SK-N-SH (cell line): ENCODE results near the gene OSBPL10. TPM values are rescaled to one million over a fixed set of nuclear protein-coding genes. Genes with fewer than 3 reads are reported as not detected.

ENCODE experiments used
- CTCF ChIA-PET: fragments of 300-600, 350-600 bp; formaldehyde crosslinking; extraction: SDS; loops from one replicate; lab custom pipeline; 2021; lab: Yijun Ruan, JAX
- POLR2A ChIA-PET: fragments of 350-600 bp; sonication (Branson Sonifier 250); formaldehyde crosslinking; extraction: SDS; loops from one replicate; lab custom pipeline; 2020; ENCODE audit warnings: antibody characterized with exemption, inconsistent platforms; lab: Yijun Ruan, JAX
- DNase-seq: peaks from one replicate; pipeline ENCODE4 v3.0.0; 2012
- H2AFZ ChIP-seq: fragments of 200-600 bp; sonication (generic); 2 replicates; pipeline ENCODE4 v1.8.1; 2016; ENCODE audit warnings: antibody characterized with exemption, mild to moderate bottlenecking, low read depth
- H3F3A ChIP-seq: fragments of 200-600 bp; sonication (generic); replicated peaks from 2 replicates; pipeline ENCODE3; 2016; ENCODE audit warnings: antibody characterized with exemption, mild to moderate bottlenecking; ENCODE audit not compliant: insufficient read depth
- H3K27ac ChIP-seq, 2 experiments: fragments of 200-500 bp in 1 of 2; fragments of 200-600 bp in 1 of 2; sonication (Bioruptor generic) in 1 of 2; sonication (generic), shearing (Covaris generic) in 1 of 2; 2 replicates each; pipeline versions ENCODE4 v1.5.1 to v1.6.1; 2014 to 2016; ENCODE audit warnings: low read depth in 2 of 2, inconsistent platforms in 1 of 2, low read length in 1 of 2, mild to moderate bottlenecking in 1 of 2, mixed read lengths in 1 of 2
- H3K27me3 ChIP-seq: fragments of 200-600 bp; sonication (generic), shearing (Covaris generic); 2 replicates; pipeline ENCODE4 v1.6.1; 2016; ENCODE audit warnings: mixed run types; ENCODE audit not compliant: insufficient read depth
- H3K36me3 ChIP-seq, 2 experiments: fragments of 200-500 bp in 1 of 2; fragments of 200-600 bp in 1 of 2; sonication (Bioruptor generic) in 1 of 2; sonication (generic) in 1 of 2; replicated peaks in 1 of 2; 2 replicates each; pipeline versions ENCODE3 to v1.5.1; 2014 to 2016; ENCODE audit warnings: low read length in 1 of 2, mild to moderate bottlenecking in 1 of 2; ENCODE audit not compliant: insufficient read depth in 2 of 2, control insufficient read depth in 1 of 2
- H3K4me1 ChIP-seq, 2 experiments: fragments of 200-500 bp in 1 of 2; fragments of 200-600 bp in 1 of 2; sonication (Bioruptor generic) in 1 of 2; sonication (generic), shearing (Covaris generic) in 1 of 2; 2 replicates each; pipeline versions ENCODE4 v1.5.1 to v1.6.1; 2014 to 2016; ENCODE audit warnings: low read depth in 1 of 2, low read length in 1 of 2, mixed run types in 1 of 2; ENCODE audit not compliant: insufficient read depth in 2 of 2, control insufficient read depth in 1 of 2
- H3K4me2 ChIP-seq: fragments of 200-600 bp; sonication (generic), shearing (Covaris generic); 2 replicates; pipeline ENCODE4 v1.6.1; 2017; ENCODE audit warnings: mixed run types
- H3K4me3 ChIP-seq, 2 experiments: fragments of 200-500 bp in 1 of 2; fragments of 200-600 bp in 1 of 2; sonication (Bioruptor generic) in 1 of 2; sonication (generic), shearing (Covaris generic) in 1 of 2; 2 replicates each; pipeline versions ENCODE4 v1.5.1 to v1.8.1; 2014 to 2016; ENCODE audit warnings: low read depth in 2 of 2, inconsistent platforms in 1 of 2, low read length in 1 of 2, mild to moderate bottlenecking in 1 of 2, mixed read lengths in 1 of 2, moderate library complexity in 1 of 2
- H3K79me2 ChIP-seq: fragments of 200-600 bp; sonication (generic); 2 replicates; pipeline ENCODE4 v1.8.1; 2017; ENCODE audit warnings: mild to moderate bottlenecking; ENCODE audit not compliant: insufficient read depth
- H3K9ac ChIP-seq: fragments of 200-600 bp; sonication (generic); 2 replicates; pipeline ENCODE4 v1.6.1; 2017; ENCODE audit warnings: mixed run types
- H3K9me2 ChIP-seq: fragments of 200-600 bp; sonication (generic); 2 replicates; pipeline ENCODE4 v1.6.1; 2017; ENCODE audit warnings: mixed run types
- H3K9me3 ChIP-seq: fragments of 200-600 bp; sonication (generic); 2 replicates; pipeline ENCODE4 v1.6.1; 2017; ENCODE audit warnings: mixed run types, mild to moderate bottlenecking, moderate library complexity
- H4K20me1 ChIP-seq: fragments of 200-600 bp; sonication (generic); 2 replicates; pipeline ENCODE4 v1.6.1; 2017; ENCODE audit warnings: mild to moderate bottlenecking, mixed run types; ENCODE audit not compliant: insufficient read depth
- EZH2phosphoT487 ChIP-seq: fragments of 200-600 bp; sonication (generic); IDR thresholded peaks from 2 replicates; pipeline ENCODE4 v1.6.1; 2017; ENCODE audit warnings: low read depth, mixed run types, mild to moderate bottlenecking, antibody characterized with exemption, moderate library complexity, borderline replicate concordance
- FOSL2 ChIP-seq: IDR thresholded peaks from 2 replicates; pipeline ENCODE4 v1.4.0; 2012; ENCODE audit warnings: low read depth, mild to moderate bottlenecking, moderate library complexity, borderline replicate concordance
- FOXJ3 ChIP-seq: sonication (generic); formaldehyde crosslinking; IDR thresholded peaks from 2 replicates; pipeline ENCODE4 v1.5.1; 2020; ENCODE audit warnings: mild to moderate bottlenecking, missing genetic modification reagents
- GATA2 ChIP-seq: sonication (generic); formaldehyde crosslinking; IDR thresholded peaks from 2 replicates; pipeline ENCODE4 v1.5.0; 2020; ENCODE audit warnings: mild to moderate bottlenecking, missing genetic modification reagents
- MEF2A ChIP-seq: IDR thresholded peaks from 2 replicates; pipeline ENCODE4 v1.4.0; 2012; ENCODE audit warnings: low read depth, borderline replicate concordance
- MXI1 ChIP-seq: IDR thresholded peaks from 2 replicates; pipeline ENCODE4 v1.6.1; 2012; ENCODE audit warnings: mild to moderate bottlenecking, low read depth, low read length, improper control_type of control experiment
- RCOR1 ChIP-seq: fragments of 150-350 bp; IDR thresholded peaks from 2 replicates; pipeline ENCODE4 v1.6.1; 2017; ENCODE audit warnings: antibody characterized with exemption, low read length
- SMC3 ChIP-seq: IDR thresholded peaks from 2 replicates; pipeline ENCODE4 v1.6.1; 2012; ENCODE audit warnings: low read depth, low read length, improper control_type of control experiment
- TEAD4 ChIP-seq: IDR thresholded peaks from 2 replicates; pipeline ENCODE4 v1.4.0; 2012; ENCODE audit warnings: mild to moderate bottlenecking, borderline replicate concordance; ENCODE audit not compliant: insufficient read depth
- YY1 ChIP-seq: IDR thresholded peaks from 2 replicates; pipeline ENCODE4 v1.4.0; 2012; ENCODE audit warnings: low read depth, mild to moderate bottlenecking
- WGBS: methylation state at CpG from one replicate; pipeline ENCODE4 v1.1.6; 2017; ENCODE audit warnings: low lambda C conversion rate; 5-methylcytosine and 5-hydroxymethylcytosine counted together
- polyA plus RNA-seq, 3 experiments: library from polyadenylated mRNA; depleted of rRNA; stranded (reverse); fragments of >200 nt; gene quantifications; 2 replicates each; pipeline ENCODE4 v1.2.3, GENCODE V29; 2012
- TF ChIP-seq, protein P1 (sequence below): fragments of 150-350 bp; IDR thresholded peaks from 2 replicates; pipeline ENCODE4 v1.6.1; 2017; ENCODE audit warnings: antibody characterized with exemption, low read length, low read depth, borderline replicate concordance
- TF ChIP-seq, protein P2 (sequence below): fragments of 150-350 bp; IDR thresholded peaks from 2 replicates; pipeline ENCODE4 v1.6.1; 2016; ENCODE audit warnings: mild to moderate bottlenecking, low read depth, low read length
- TF ChIP-seq, protein P3 (sequence below): IDR thresholded peaks from 2 replicates; pipeline ENCODE4; 2012
- TF ChIP-seq, protein P4 (sequence below): IDR thresholded peaks from 2 replicates; pipeline ENCODE4 v1.4.0; 2012; ENCODE audit warnings: low read depth
- TF ChIP-seq, protein P5 (sequence below): IDR thresholded peaks from 2 replicates; pipeline ENCODE4 v1.6.1; 2012; ENCODE audit warnings: mild to moderate bottlenecking, low read depth, low read length, moderate library complexity

OSBPL10 gene
- polyA plus RNA-seq, 1 of the 3 experiments (the other 2 are of a cell fraction) = 0.12 TPM

DNA sequence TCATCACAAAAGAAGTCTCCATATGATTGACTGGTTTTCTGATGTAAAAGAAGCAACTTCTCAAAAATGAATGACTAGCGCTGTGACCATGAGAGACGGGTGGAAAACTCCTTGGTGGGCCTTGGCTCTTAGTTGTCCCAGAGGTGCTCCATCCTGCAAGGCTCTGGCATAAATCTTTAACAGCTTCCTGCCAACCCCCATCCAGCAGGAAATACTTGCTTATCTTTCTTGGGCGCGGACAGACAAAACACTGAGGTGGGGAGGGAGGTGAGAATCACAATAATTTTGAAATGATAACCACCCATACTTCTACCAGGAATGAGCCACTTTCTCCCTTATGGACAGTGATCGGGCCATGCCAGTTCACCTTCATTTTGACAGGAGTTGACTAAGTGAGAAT is 319.8 kb downstream of the OSBPL10 start:
- H3K36me3 ChIP-seq = no peaks in the 10 kb centered on the region
- H3K4me3 ChIP-seq = no peak overlapping the region
- DNase-seq = no peak
- H3K27ac ChIP-seq = no peak overlapping the region
- TF ChIP-seq, protein P1, sequence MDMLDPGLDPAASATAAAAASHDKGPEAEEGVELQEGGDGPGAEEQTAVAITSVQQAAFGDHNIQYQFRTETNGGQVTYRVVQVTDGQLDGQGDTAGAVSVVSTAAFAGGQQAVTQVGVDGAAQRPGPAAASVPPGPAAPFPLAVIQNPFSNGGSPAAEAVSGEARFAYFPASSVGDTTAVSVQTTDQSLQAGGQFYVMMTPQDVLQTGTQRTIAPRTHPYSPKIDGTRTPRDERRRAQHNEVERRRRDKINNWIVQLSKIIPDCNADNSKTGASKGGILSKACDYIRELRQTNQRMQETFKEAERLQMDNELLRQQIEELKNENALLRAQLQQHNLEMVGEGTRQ = no peak
- TF ChIP-seq, protein P2, sequence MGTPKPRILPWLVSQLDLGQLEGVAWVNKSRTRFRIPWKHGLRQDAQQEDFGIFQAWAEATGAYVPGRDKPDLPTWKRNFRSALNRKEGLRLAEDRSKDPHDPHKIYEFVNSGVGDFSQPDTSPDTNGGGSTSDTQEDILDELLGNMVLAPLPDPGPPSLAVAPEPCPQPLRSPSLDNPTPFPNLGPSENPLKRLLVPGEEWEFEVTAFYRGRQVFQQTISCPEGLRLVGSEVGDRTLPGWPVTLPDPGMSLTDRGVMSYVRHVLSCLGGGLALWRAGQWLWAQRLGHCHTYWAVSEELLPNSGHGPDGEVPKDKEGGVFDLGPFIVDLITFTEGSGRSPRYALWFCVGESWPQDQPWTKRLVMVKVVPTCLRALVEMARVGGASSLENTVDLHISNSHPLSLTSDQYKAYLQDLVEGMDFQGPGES = no peak
- TF ChIP-seq, protein P3, sequence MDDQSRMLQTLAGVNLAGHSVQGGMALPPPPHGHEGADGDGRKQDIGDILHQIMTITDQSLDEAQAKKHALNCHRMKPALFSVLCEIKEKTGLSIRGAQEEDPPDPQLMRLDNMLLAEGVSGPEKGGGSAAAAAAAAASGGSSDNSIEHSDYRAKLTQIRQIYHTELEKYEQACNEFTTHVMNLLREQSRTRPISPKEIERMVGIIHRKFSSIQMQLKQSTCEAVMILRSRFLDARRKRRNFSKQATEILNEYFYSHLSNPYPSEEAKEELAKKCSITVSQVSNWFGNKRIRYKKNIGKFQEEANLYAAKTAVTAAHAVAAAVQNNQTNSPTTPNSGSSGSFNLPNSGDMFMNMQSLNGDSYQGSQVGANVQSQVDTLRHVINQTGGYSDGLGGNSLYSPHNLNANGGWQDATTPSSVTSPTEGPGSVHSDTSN = no peak
- TF ChIP-seq FOXJ3 (no peak), YY1 (no peak), MEF2A (no peak), MXI1 (no peak), RCOR1 (no peak), TEAD4 (no peak), GATA2 (CRISPR knock-in tag) (no peak), FOSL2 (no peak), SMC3 (no peak), EZH2phosphoT487 (no peak)
- TF ChIP-seq, protein P4, sequence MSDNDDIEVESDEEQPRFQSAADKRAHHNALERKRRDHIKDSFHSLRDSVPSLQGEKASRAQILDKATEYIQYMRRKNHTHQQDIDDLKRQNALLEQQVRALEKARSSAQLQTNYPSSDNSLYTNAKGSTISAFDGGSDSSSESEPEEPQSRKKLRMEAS = no peak
- TF ChIP-seq, protein P5, sequence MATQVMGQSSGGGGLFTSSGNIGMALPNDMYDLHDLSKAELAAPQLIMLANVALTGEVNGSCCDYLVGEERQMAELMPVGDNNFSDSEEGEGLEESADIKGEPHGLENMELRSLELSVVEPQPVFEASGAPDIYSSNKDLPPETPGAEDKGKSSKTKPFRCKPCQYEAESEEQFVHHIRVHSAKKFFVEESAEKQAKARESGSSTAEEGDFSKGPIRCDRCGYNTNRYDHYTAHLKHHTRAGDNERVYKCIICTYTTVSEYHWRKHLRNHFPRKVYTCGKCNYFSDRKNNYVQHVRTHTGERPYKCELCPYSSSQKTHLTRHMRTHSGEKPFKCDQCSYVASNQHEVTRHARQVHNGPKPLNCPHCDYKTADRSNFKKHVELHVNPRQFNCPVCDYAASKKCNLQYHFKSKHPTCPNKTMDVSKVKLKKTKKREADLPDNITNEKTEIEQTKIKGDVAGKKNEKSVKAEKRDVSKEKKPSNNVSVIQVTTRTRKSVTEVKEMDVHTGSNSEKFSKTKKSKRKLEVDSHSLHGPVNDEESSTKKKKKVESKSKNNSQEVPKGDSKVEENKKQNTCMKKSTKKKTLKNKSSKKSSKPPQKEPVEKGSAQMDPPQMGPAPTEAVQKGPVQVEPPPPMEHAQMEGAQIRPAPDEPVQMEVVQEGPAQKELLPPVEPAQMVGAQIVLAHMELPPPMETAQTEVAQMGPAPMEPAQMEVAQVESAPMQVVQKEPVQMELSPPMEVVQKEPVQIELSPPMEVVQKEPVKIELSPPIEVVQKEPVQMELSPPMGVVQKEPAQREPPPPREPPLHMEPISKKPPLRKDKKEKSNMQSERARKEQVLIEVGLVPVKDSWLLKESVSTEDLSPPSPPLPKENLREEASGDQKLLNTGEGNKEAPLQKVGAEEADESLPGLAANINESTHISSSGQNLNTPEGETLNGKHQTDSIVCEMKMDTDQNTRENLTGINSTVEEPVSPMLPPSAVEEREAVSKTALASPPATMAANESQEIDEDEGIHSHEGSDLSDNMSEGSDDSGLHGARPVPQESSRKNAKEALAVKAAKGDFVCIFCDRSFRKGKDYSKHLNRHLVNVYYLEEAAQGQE = no peak
- H3K79me2 ChIP-seq = no peaks in the 10 kb centered on the region
- H3K4me1 ChIP-seq = no peaks in the 10 kb centered on the region
- no peak overlapping the region for H2AFZ ChIP-seq
- no peak overlapping the region for H3K4me2 ChIP-seq
- POLR2A ChIA-PET = no interaction called here
- H3F3A ChIP-seq = no peaks in the 10 kb centered on the region
- WGBS = 82% methylated on average over 5 of the region's 5 CpGs
- no peaks in the 10 kb centered on the region for H3K9me2 ChIP-seq
- H3K9ac ChIP-seq = no peak overlapping the region
- H3K9me3 ChIP-seq = no peaks in the 10 kb centered on the region
- no peaks in the 10 kb centered on the region for H4K20me1 ChIP-seq
- CTCF ChIA-PET = no interaction called here
- no peaks in the 10 kb centered on the region for H3K27me3 ChIP-seq
